ENCODE results near the gene FAM43A.
A peak's percentile ranks its signal among the peaks of the same experiment; 100 is the strongest.

FAM43A gene

GRCh38 chr3:194688200-194688740 is 2.6 kb downstream of the FAM43A start:
- DNase-seq (ENCODE audit: low read depth, low spot score), result peak; percentile 29
- no peak for TF ChIP-seq CTCF (IDR thresholded peaks at IDR 0.05; ENCODE audit: low read depth, low read length)
- H3K4me3 ChIP-seq (ENCODE audit: low read depth, low read length), result peak overlapping the region; percentile 86
- in situ Hi-C loops (cut with HindIII; ENCODE audit: low sequenced_read_pairs), result loop anchor here (10.0 kb wide), 1 partner anchor 567 kb away; no protein-coding TSS in a partner anchor

- H3K4me3 ChIP-seq (ENCODE audit: low read depth, low read length), result peak overlapping the region; percentile 13
- DNase-seq (ENCODE audit: low read depth, low spot score), result no peak
- TF ChIP-seq CTCF (IDR thresholded peaks at IDR 0.05; ENCODE audit: low read depth, low read length), result no peak
- in situ Hi-C loops (cut with HindIII; ENCODE audit: low sequenced_read_pairs), result loop anchor here (10.0 kb wide), 1 partner anchor 566 kb away; no protein-coding TSS in a partner anchor
These were observed 3.3 kb downstream of the FAM43A start for GRCh38 chr3:194688946-194689345.

GRCh38 chr3:194689493-194689944 is 3.8 kb downstream of the FAM43A start:
- peak overlapping the region; percentile 13 for H3K4me3 ChIP-seq (ENCODE audit: low read depth, low read length)
- DNase-seq (ENCODE audit: low read depth, low spot score), result peak; percentile 68
- TF ChIP-seq CTCF (IDR thresholded peaks at IDR 0.05; ENCODE audit: low read depth, low read length), result no peak
- in situ Hi-C loops (cut with HindIII; ENCODE audit: low sequenced_read_pairs), result loop anchor here (10.0 kb wide), 1 partner anchor 565 kb away; no protein-coding TSS in a partner anchor

- H3K4me3 ChIP-seq (ENCODE audit: low read depth, low read length), result no peak overlapping the region
- in situ Hi-C loops (cut with HindIII; ENCODE audit: low sequenced_read_pairs), result no loop called here
- DNase-seq (ENCODE audit: low read depth, low spot score), result peak; percentile 34
- TF ChIP-seq CTCF (IDR thresholded peaks at IDR 0.05; ENCODE audit: low read depth, low read length), result no peak
These were observed 5.1 kb downstream of the FAM43A start for GRCh38 chr3:194690501-194691372.

- TF ChIP-seq CTCF (IDR thresholded peaks at IDR 0.05; ENCODE audit: low read depth, low read length), result no peak
- DNase-seq (ENCODE audit: low read depth, low spot score), result no peak
- in situ Hi-C loops (cut with HindIII; ENCODE audit: low sequenced_read_pairs), result no loop called here
- no peak overlapping the region for H3K4me3 ChIP-seq (ENCODE audit: low read depth, low read length)
These were observed 6.0 kb downstream of the FAM43A start for GRCh38 chr3:194691481-194692283.

GRCh38 chr3:194696702-194697101 is 11.0 kb downstream of the FAM43A start:
- TF ChIP-seq CTCF (IDR thresholded peaks at IDR 0.05; ENCODE audit: low read depth, low read length), result no peak

More at GRCh38 chr3:194696702-194697101, 11.0 kb downstream of the FAM43A start:
- DNase-seq (ENCODE audit: low read depth, low spot score), result no peak
- no peak overlapping the region for H3K4me3 ChIP-seq (ENCODE audit: low read depth, low read length)
- in situ Hi-C loops (cut with HindIII; ENCODE audit: low sequenced_read_pairs), result no loop called here

Measured in astrocyte of the spinal cord (primary cell).